Suprapubic skin (tissue), 4 donors: ENCODE data around the gene PNLIPRP3. TPM values are rescaled to one million over a fixed set of nuclear protein-coding genes. Genes with fewer than 3 reads are reported as not detected.

Experiments
- DNase-seq, 2 donors: peaks; one replicate each; pipeline ENCODE4 v3.0.0-alpha.2; 2019; ENCODE audit warnings: low spot score in 2 of 2
- H3K27ac ChIP-seq: fragments of 200-600 bp; sonication (generic); one replicate; pipeline ENCODE4 v1.5.1; 2019
- H3K27me3 ChIP-seq: fragments of 200-600 bp; sonication (generic); one replicate; pipeline ENCODE4 v1.5.1; 2019
- H3K36me3 ChIP-seq: fragments of 200-600 bp; sonication (generic); one replicate; pipeline ENCODE4 v1.5.1; 2019
- H3K4me1 ChIP-seq: fragments of 200-600 bp; sonication (generic); one replicate; pipeline ENCODE4 v1.5.1; 2019
- H3K4me3 ChIP-seq: fragments of 200-600 bp; sonication (generic); one replicate; pipeline ENCODE4 v1.5.1; 2019; ENCODE audit warnings: mild to moderate bottlenecking
- H3K9me3 ChIP-seq: fragments of 200-600 bp; sonication (generic); one replicate; pipeline ENCODE4 v1.5.1; 2019
- CTCF ChIP-seq, 2 donors: fragments of 200-600 bp in 1 of 2; fragments of 450-650 bp in 1 of 2; sonication (generic) in 1 of 2; IDR thresholded peaks; one replicate each; pipeline ENCODE4 v1.5.1; 2016 to 2019; ENCODE audit warnings: antibody characterized with exemption in 2 of 2, mild to moderate bottlenecking in 1 of 2, moderate library complexity in 1 of 2
- EP300 ChIP-seq: sonication (generic); formaldehyde crosslinking; IDR thresholded peaks from one replicate; pipeline ENCODE4 v1.6.1; 2017; ENCODE audit warnings: antibody characterized with exemption
- POLR2A ChIP-seq, 2 donors: fragments of 450-650 bp; IDR thresholded peaks; one replicate each; pipeline ENCODE4 v1.6.1; 2017; ENCODE audit warnings: antibody characterized with exemption in 2 of 2, mild to moderate bottlenecking in 2 of 2, moderate library complexity in 2 of 2
- POLR2AphosphoS5 ChIP-seq, 3 donors: sonication (generic); formaldehyde crosslinking; IDR thresholded peaks; one replicate each; pipeline ENCODE4 v1.6.1; 2017; ENCODE audit warnings: antibody characterized with exemption in 3 of 3
- WGBS: methylation state at CpG from one replicate; pipeline ENCODE4 v1.1.5; 2018; 5-methylcytosine and 5-hydroxymethylcytosine counted together
- total RNA-seq, 4 donors: library from RNA; depleted of rRNA; stranded (reverse); fragments of >200 nt; gene quantifications; one replicate each; pipeline ENCODE4 v1.1.0, GENCODE V29; 2016

PNLIPRP3 gene
- total RNA-seq, 4 donors from 2014 or later = 27.4 to 53.9 (median 48.8) TPM

GRCh38 chr10:116477986-116478664 is 50.5 kb downstream of the PNLIPRP3 start:
- WGBS = 57% methylated on average over 12 of the region's 12 CpGs
- H3K4me1 ChIP-seq = no peaks in the 10 kb centered on the region
- TF ChIP-seq EP300 = no peak
- TF ChIP-seq CTCF (IDR thresholded peaks at IDR 0.05) = no peak
- TF ChIP-seq POLR2AphosphoS5 (IDR thresholded peaks at IDR 0.05) = no peak
- no peak for TF ChIP-seq POLR2A (IDR thresholded peaks at IDR 0.05)
- no peaks in the 10 kb centered on the region for H3K27me3 ChIP-seq
- no peaks in the 10 kb centered on the region for H3K36me3 ChIP-seq
- no peak for DNase-seq
- no peak overlapping the region for H3K4me3 ChIP-seq
- H3K9me3 ChIP-seq = no peaks in the 10 kb centered on the region
- H3K27ac ChIP-seq = no peak overlapping the region

- no peak for DNase-seq
- H3K9me3 ChIP-seq = no peaks in the 10 kb centered on the region
- H3K27ac ChIP-seq = no peak overlapping the region
- H3K4me1 ChIP-seq = no peaks in the 10 kb centered on the region
- peaks cover 3% of the 10 kb centered on the region for H3K27me3 ChIP-seq
- H3K4me3 ChIP-seq = no peak overlapping the region
- no peaks in the 10 kb centered on the region for H3K36me3 ChIP-seq
- WGBS = 74% methylated on average over 7 of the region's 7 CpGs
- TF ChIP-seq CTCF (IDR thresholded peaks at IDR 0.05) (no peak), POLR2A (IDR thresholded peaks at IDR 0.05) (no peak), POLR2AphosphoS5 (IDR thresholded peaks at IDR 0.05) (no peak), EP300 (no peak)
Observed at GRCh38 chr10:116486770-116487448, 59.3 kb downstream of the PNLIPRP3 start.

- no peak for DNase-seq
- no peak overlapping the region for H3K27ac ChIP-seq
- H3K9me3 ChIP-seq = no peaks in the 10 kb centered on the region
- 100% methylated on average over 1 of the region's 1 CpG for WGBS
- H3K36me3 ChIP-seq = no peaks in the 10 kb centered on the region
- TF ChIP-seq EP300 (no peak), CTCF (IDR thresholded peaks at IDR 0.05) (no peak), POLR2A (IDR thresholded peaks at IDR 0.05) (no peak), POLR2AphosphoS5 (IDR thresholded peaks at IDR 0.05) (no peak)
- H3K4me3 ChIP-seq = no peak overlapping the region
- H3K27me3 ChIP-seq = peaks cover 3% of the 10 kb centered on the region
- no peaks in the 10 kb centered on the region for H3K4me1 ChIP-seq
Observed at GRCh38 chr10:116487522-116488430, 60.1 kb downstream of the PNLIPRP3 start.

GRCh38 chr10:116489460-116489859 is 61.8 kb downstream of the PNLIPRP3 start:
- Histone ChIP-seq H3K4me3 (no peak overlapping the region), H3K9me3 (no peaks in the 10 kb centered on the region), H3K4me1 (no peaks in the 10 kb centered on the region), H3K36me3 (no peaks in the 10 kb centered on the region), H3K27ac (no peak overlapping the region), H3K27me3 (peaks cover 3% of the 10 kb centered on the region)
- DNase-seq = no peak
- 69% methylated on average over 2 of the region's 2 CpGs for WGBS
- TF ChIP-seq EP300 = no peak
- no peak for TF ChIP-seq POLR2A (IDR thresholded peaks at IDR 0.05)
- TF ChIP-seq POLR2AphosphoS5 (IDR thresholded peaks at IDR 0.05) = no peak
- TF ChIP-seq CTCF (IDR thresholded peaks at IDR 0.05) = no peak
